Choroid plexus epithelial cell (primary cell): ENCODE measurements around the gene RIPOR2.
A peak's percentile ranks its signal among the peaks of the same experiment; 100 is the strongest.

Experiments
- DNase-seq: peaks from one replicate; pipeline ENCODE4 v3.0.0-alpha.2; 2010; ENCODE audit warnings: low read depth
- H3K4me3 ChIP-seq: 2 replicates; pipeline ENCODE4 v1.5.1; 2011; ENCODE audit warnings: low read depth, mild to moderate bottlenecking, control low read depth, low read length, moderate library complexity
- TF ChIP-seq, protein P1 (sequence below): conservative IDR thresholded peaks from 2 replicates; pipeline ENCODE4 v1.5.1; 2011; ENCODE audit warnings: low read depth, mild to moderate bottlenecking, control low read depth, inconsistent platforms, low read length, moderate library complexity

RIPOR2 gene

DNA sequence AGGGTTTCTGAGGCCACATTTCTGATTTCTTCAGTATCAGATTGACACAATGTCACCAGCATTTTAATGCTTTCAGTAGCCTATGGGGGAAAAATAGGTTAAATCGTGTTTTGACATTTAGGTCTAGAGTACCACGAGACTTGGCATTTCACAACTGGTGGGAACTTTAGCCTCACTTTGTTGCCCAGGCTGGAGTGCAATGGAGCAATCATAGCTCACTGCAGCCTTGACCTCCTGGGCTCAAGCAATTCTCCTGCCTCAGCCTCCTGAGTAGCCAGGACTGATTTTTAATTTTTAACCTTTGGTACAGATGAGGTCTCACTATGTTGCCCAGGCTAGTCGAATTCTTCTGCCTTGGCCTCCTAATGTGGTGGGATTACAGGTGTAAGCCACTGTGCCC lies 126.0 kb downstream of the RIPOR2 start:
- DNase-seq: no peak
- no peak overlapping the region for H3K4me3 ChIP-seq
- TF ChIP-seq, protein P1, sequence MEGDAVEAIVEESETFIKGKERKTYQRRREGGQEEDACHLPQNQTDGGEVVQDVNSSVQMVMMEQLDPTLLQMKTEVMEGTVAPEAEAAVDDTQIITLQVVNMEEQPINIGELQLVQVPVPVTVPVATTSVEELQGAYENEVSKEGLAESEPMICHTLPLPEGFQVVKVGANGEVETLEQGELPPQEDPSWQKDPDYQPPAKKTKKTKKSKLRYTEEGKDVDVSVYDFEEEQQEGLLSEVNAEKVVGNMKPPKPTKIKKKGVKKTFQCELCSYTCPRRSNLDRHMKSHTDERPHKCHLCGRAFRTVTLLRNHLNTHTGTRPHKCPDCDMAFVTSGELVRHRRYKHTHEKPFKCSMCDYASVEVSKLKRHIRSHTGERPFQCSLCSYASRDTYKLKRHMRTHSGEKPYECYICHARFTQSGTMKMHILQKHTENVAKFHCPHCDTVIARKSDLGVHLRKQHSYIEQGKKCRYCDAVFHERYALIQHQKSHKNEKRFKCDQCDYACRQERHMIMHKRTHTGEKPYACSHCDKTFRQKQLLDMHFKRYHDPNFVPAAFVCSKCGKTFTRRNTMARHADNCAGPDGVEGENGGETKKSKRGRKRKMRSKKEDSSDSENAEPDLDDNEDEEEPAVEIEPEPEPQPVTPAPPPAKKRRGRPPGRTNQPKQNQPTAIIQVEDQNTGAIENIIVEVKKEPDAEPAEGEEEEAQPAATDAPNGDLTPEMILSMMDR: no peak

DNA sequence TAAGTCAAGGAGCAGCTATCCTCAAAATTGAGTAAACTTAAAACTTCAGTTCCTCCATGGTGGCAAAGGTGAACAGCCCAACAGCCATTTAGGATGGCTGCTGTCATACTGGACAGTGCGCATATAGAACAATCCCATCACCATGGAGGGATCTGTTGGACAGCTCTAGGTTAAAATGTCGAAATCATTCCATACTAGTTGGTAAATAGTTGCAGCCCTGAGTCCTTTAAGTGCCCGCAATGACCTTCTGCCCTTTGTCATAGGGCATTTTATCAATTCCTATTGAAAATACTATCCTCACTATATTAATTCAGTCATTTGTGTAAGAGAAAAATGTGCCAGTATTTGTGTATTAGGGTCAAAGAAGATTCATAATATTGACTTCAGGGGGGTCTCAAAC lies 128.2 kb downstream of the RIPOR2 start:
- H3K4me3 ChIP-seq: no peak overlapping the region
- DNase-seq: no peak
- TF ChIP-seq, protein P1: no peak

DNA sequence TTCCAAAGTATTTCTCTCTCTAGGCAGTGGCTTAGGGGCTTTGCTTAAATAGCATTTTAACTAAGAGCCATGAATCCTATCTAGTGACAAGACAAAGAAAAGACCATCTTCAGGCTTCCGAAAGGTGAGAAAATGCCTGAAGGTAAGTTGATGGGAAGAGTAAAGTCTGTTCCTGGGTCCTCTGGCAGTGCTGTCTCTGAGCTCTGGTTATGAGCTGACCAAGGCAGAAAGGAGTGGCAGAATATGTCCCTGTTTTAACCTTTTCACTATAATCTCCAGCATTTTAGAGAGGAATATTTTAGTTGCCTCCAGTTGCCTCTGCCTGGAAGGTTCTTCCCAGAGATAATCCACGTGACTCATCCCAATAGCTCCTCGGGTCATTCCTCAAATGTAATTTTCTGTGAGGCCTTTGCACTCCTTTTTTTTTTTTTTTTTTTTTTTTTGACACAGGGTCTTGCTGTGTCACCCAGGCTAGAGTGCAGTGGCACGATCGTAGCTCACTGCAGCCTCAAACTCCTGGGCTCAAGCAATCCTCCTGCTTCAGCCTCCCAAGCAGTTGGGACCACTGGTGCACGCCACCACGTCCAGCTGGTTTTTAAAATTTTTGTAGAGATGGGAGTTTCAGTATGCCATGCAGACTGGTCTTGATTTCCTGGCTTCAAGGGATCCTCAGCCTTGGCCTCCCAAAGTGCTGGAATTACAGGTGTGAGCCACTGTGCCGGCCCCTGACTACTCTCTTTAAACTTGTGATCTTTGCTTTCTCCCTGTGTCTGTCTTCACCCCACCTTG lies 133.3 kb downstream of the RIPOR2 start:
- no peak overlapping the region for H3K4me3 ChIP-seq
- TF ChIP-seq, protein P1: no peak

DNA sequence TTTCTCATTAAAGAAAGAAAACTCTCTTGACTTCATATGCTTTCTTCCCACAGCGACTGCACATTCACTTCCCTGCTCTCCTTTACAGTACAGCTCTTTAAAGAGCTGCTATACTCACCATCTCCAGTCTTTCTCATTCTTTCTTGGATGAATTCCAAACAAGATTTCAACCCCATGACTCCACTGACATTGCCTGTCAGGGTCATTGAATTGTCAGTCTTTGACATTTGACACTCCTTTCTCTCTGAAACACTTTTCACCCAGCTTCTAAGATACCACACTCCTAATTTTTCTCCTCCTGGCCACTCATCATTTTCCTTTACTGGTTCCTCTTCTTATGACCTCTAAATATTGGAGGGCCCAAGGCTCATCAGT lies 136.2 kb downstream of the RIPOR2 start:
- H3K4me3 ChIP-seq: no peak overlapping the region
- TF ChIP-seq, protein P1: no peak
- no peak for DNase-seq

More for the DNA sequence above, 133.3 kb downstream of the RIPOR2 start:
- no peak for DNase-seq

DNA sequence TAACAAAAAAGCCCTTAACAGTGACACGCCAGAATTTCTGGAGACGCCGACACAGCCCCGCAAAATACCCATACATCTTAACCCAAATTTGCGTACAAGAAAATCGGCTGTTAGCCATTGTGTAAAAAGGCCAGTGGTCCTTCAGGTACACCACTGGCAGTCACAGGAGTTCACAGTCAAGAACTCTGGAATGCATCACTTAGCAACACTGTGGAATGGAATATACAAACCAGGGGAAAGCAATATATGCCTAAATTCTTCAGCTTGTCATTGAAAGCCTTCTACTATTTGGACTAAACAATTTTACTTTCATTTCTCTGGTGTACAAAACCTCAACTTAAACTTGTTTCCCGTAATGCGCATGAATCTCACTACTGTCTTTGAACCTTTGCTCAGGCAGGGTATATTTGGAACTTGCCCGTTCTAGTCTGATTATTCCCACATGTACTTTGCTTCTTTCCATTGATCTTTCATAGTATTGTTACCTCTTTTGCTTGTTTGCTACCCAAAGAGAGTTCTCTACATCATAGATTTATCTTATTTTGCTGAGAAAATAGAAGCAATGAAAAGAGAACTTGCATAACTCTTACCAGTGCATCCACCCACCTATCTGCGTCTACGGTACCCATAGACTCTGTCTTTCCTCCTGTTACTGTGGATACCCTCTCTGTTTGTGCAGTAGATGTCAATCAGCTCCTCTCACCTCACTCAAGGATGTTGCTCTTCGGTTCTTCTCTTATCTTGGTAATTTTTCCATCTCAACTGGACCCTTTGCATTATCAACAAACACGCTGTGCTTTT lies 136.8 kb downstream of the RIPOR2 start, which contains the start of gene ARMH2:
ARMH2 (minus strand) TSS at position 178 of the 801 bp plus-strand sequence; CDS start at position 118, 60 bp downstream.
- no peak within 1 kb of the TSS for H3K4me3 ChIP-seq
- TF ChIP-seq, protein P1: no peak

DNA sequence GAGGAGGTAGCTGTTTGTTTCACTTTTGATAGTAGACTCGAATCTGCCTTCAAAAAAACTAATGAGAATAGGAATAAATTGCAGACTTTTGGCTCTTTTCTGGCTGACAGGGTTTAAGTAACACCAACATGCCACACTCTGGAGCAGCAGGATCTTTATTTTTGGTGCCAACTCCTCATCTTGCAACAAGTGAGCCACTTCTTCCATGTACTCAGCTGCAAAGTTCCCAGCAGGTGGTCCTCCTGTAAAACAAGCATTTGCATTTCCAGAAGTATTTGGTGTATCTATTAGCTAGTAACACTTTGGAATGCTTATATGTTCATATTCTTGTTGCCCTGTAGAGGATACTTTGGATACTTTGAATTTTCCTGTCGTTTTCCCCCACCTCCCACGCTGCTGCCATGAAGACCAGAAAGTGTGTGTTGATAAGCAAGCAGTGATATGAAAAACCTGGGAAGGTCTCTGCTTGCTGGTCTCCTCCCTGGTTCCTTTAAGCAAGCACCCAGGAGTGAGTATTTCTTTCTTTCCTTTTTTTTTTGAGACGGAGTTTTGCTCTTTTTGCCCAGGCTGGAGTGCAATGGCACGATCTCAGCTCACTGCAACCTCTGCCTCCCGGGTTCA lies 138.1 kb downstream of the RIPOR2 start:
- TF ChIP-seq, protein P1: no peak
- peak; percentile 61 for DNase-seq
- H3K4me3 ChIP-seq: no peak overlapping the region

More for the DNA sequence above, 136.8 kb downstream of the RIPOR2 start, which contains the start of gene ARMH2:
- DNase-seq: peak; percentile 31
